ENCODE measurements around the gene EDC4. TPM values are rescaled to one million over a fixed set of nuclear protein-coding genes. Genes with fewer than 3 reads are reported as not detected.
A peak's percentile ranks its signal among the peaks of the same experiment; 100 is the strongest.

The EDC4 gene
- total RNA-seq, 2 experiments from 2014 or later: 134 to 145 TPM

- POLR2A ChIA-PET: interaction anchor here (0.7 to 2.6 kb wide), 10 partner anchors 9 to 242 kb away, joined by 3 to 18 read pairs (median 7); partner anchors contain the start of genes EDC4, NFATC3, PSMB10 and RANBP10
- ATAC-seq (ENCODE audit: poor library complexity): peak; percentile 26
- H3K4me3 Mint-ChIP-seq: peak overlapping the region; percentile 98
- Histone ChIP-seq H3K27me3 (ENCODE audit: control insufficient read depth in 1 of 2, insufficient read depth in 2 of 2, low read length in 2 of 2) (no peaks in the 10 kb centered on the region), H3K36me3 (ENCODE audit: insufficient read depth, low read length) (peaks cover 9% of the 10 kb centered on the region), H3K4me1 (ENCODE audit: insufficient read depth, low read length) (peaks cover 57% of the 10 kb centered on the region), H3K9me3 (ENCODE audit: control insufficient read depth in 1 of 2, insufficient read depth in 1 of 2, low read length in 2 of 2) (no peaks in the 10 kb centered on the region), H3K27ac (ENCODE audit: low read depth in 1 of 2, low read length in 2 of 2) (peak overlapping the region; percentile 65 to 79), H3K4me3 (ENCODE audit: low read length) (peak overlapping the region; percentile 80)
- peak; percentile 41 to 90 (median 63) for DNase-seq
- peak overlapping the region; percentile 95 for H3K27ac Mint-ChIP-seq
- peaks cover 28% of the 10 kb centered on the region for H3K36me3 Mint-ChIP-seq (ENCODE audit: low read depth)
- H3K27me3 Mint-ChIP-seq: no peaks in the 10 kb centered on the region
- no peaks in the 10 kb centered on the region for H3K9me3 Mint-ChIP-seq
- CTCF ChIA-PET: interaction anchor here (0.8 to 4.9 kb wide), 6 partner anchors 9 to 41 kb away, joined by 3 to 41 read pairs (median 4); partner anchors contain the start of gene EDC4
- intact Hi-C loops (cut with DNase I, micrococcal nuclease): loop anchor here (1.0 to 10.0 kb wide), 3 partner anchors 50 to 618 kb away; partner anchors contain the start of genes PSKH1 (in 1 of the 2), PSMB10 (in 1 of the 2) and TMEM208 (in 1 of the 2)
- TF ChIP-seq, protein P1, sequence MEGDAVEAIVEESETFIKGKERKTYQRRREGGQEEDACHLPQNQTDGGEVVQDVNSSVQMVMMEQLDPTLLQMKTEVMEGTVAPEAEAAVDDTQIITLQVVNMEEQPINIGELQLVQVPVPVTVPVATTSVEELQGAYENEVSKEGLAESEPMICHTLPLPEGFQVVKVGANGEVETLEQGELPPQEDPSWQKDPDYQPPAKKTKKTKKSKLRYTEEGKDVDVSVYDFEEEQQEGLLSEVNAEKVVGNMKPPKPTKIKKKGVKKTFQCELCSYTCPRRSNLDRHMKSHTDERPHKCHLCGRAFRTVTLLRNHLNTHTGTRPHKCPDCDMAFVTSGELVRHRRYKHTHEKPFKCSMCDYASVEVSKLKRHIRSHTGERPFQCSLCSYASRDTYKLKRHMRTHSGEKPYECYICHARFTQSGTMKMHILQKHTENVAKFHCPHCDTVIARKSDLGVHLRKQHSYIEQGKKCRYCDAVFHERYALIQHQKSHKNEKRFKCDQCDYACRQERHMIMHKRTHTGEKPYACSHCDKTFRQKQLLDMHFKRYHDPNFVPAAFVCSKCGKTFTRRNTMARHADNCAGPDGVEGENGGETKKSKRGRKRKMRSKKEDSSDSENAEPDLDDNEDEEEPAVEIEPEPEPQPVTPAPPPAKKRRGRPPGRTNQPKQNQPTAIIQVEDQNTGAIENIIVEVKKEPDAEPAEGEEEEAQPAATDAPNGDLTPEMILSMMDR (IDR thresholded peaks at IDR 0.05): peak; percentile 29
- H3K4me1 Mint-ChIP-seq (ENCODE audit: low read depth): peaks cover 46% of the 10 kb centered on the region
These were observed 30.1 kb upstream of the EDC4 start for GRCh38 chr16:67842509-67843342.

DNA sequence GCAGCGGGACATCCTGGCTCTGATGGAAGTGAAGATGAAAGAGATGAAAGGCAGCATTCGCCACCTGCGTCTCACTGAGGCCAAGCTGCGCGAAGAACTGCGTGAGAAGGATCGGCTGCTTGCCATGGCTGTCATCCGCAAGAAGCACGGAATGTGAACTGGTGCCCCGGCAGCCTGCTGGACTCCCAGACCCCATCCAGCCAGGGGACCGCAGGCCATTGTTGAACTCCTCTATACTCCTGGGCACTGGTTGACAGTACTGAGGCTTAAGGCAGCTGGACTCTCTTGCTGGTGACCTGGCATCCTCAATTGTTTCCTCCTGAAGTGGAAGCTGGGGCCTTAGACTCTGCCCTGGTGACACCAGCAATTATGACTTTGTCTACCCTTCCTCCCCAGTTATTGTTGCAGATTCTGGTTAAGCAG lies 29.5 kb upstream of the EDC4 start:
- Histone ChIP-seq H3K4me3 (ENCODE audit: low read length) (peak overlapping the region; percentile 80), H3K36me3 (ENCODE audit: insufficient read depth, low read length) (peaks cover 9% of the 10 kb centered on the region), H3K4me1 (ENCODE audit: insufficient read depth, low read length) (peaks cover 64% of the 10 kb centered on the region), H3K27me3 (ENCODE audit: control insufficient read depth in 1 of 2, insufficient read depth in 2 of 2, low read length in 2 of 2) (no peaks in the 10 kb centered on the region), H3K27ac (ENCODE audit: low read depth in 1 of 2, low read length in 2 of 2) (peak overlapping the region; percentile 65 to 79), H3K9me3 (ENCODE audit: control insufficient read depth in 1 of 2, insufficient read depth in 1 of 2, low read length in 2 of 2) (no peaks in the 10 kb centered on the region)
- H3K9me3 Mint-ChIP-seq: no peaks in the 10 kb centered on the region
- ATAC-seq (ENCODE audit: poor library complexity) (no peak), DNase-seq (no peak)
- peak overlapping the region; percentile 95 for H3K27ac Mint-ChIP-seq
- H3K4me1 Mint-ChIP-seq (ENCODE audit: low read depth): peaks cover 51% of the 10 kb centered on the region
- CTCF ChIA-PET: interaction anchor here (0.8 to 4.9 kb wide), 6 partner anchors 10 to 40 kb away, joined by 3 to 41 read pairs (median 4); partner anchors contain the start of gene EDC4
- no peaks in the 10 kb centered on the region for H3K27me3 Mint-ChIP-seq
- TF ChIP-seq, protein P1 (IDR thresholded peaks at IDR 0.05): peak; percentile 1
- intact Hi-C loops (cut with DNase I, micrococcal nuclease): loop anchor here (5.0 to 10.0 kb wide), 2 partner anchors 49 to 619 kb away; partner anchors contain the start of genes PSKH1 (in 1 of the 2) and TMEM208 (in 1 of the 2)
- H3K4me3 Mint-ChIP-seq: peak overlapping the region; percentile 98
- H3K36me3 Mint-ChIP-seq (ENCODE audit: low read depth): peaks cover 30% of the 10 kb centered on the region
- POLR2A ChIA-PET: interaction anchor here (0.7 to 2.6 kb wide), 10 partner anchors 9 to 242 kb away, joined by 3 to 18 read pairs (median 7); partner anchors contain the start of genes EDC4, NFATC3, PSMB10 and RANBP10

GRCh38 chr16:67844497-67844896 lies 28.4 kb upstream of the EDC4 start:
- no peak for DNase-seq
- ChIA-PET CTCF (interaction anchor here (1.2 to 4.9 kb wide), 3 partner anchors 11 to 39 kb away, joined by 4 to 41 read pairs (median 5); no protein-coding TSS in a partner anchor), POLR2A (interaction anchor here (0.6 to 2.6 kb wide), 6 partner anchors 11 to 464 kb away, joined by 3 to 18 read pairs (median 7); partner anchors contain the start of genes PSMB10, RANBP10 and TSNAXIP1)
- Mint-ChIP-seq H3K27me3 (no peaks in the 10 kb centered on the region), H3K9me3 (no peaks in the 10 kb centered on the region), H3K4me3 (peak overlapping the region; percentile 98), H3K4me1 (ENCODE audit: low read depth) (peaks cover 55% of the 10 kb centered on the region), H3K27ac (peak overlapping the region; percentile 95), H3K36me3 (ENCODE audit: low read depth) (peaks cover 30% of the 10 kb centered on the region)
- no peak for ATAC-seq (ENCODE audit: poor library complexity)
- peaks cover 12% of the 10 kb centered on the region for H3K36me3 ChIP-seq (ENCODE audit: insufficient read depth, low read length)
- peaks cover 71% of the 10 kb centered on the region for H3K4me1 ChIP-seq (ENCODE audit: insufficient read depth, low read length)
- intact Hi-C loops (cut with DNase I, micrococcal nuclease): loop anchor here (5.0 to 10.0 kb wide), 2 partner anchors 48 to 620 kb away; partner anchors contain the start of genes PSKH1 (in 1 of the 2) and TMEM208 (in 1 of the 2)
- H3K4me3 ChIP-seq (ENCODE audit: low read length): no peak overlapping the region
- no peaks in the 10 kb centered on the region for H3K9me3 ChIP-seq (ENCODE audit: control insufficient read depth in 1 of 2, insufficient read depth in 1 of 2, low read length in 2 of 2)
- TF ChIP-seq, protein P1 (IDR thresholded peaks at IDR 0.05): no peak
- peak overlapping the region; percentile 65 to 79 for H3K27ac ChIP-seq (ENCODE audit: low read depth in 1 of 2, low read length in 2 of 2)
- H3K27me3 ChIP-seq (ENCODE audit: control insufficient read depth in 1 of 2, insufficient read depth in 2 of 2, low read length in 2 of 2): no peaks in the 10 kb centered on the region
